Right renal cortex interstitium (tissue), 3 donors: ENCODE data around the gene CATSPER3. TPM values are rescaled to one million over a fixed set of nuclear protein-coding genes. Genes with fewer than 3 reads are reported as not detected.

Source experiments
- DNase-seq, 3 donors: peaks; one replicate each; pipeline ENCODE4 v3.0.0-alpha.2; 2013; ENCODE audit warnings: low read depth in 3 of 3, low spot score in 2 of 3
- polyA plus RNA-seq, 3 donors: library from polyadenylated mRNA; unstranded; fragments of 120-200 nt; gene quantifications; one replicate each; pipeline ENCODE4 v1.2.1, GENCODE V29; 2013; ENCODE audit not compliant: insufficient read length in 3 of 3

The CATSPER3 gene
- 1 to 10 TPM in 1 of 3 donors, under 1 TPM in 2; 0.82 to 1.2 (median 0.98) TPM for polyA plus RNA-seq

DNA sequence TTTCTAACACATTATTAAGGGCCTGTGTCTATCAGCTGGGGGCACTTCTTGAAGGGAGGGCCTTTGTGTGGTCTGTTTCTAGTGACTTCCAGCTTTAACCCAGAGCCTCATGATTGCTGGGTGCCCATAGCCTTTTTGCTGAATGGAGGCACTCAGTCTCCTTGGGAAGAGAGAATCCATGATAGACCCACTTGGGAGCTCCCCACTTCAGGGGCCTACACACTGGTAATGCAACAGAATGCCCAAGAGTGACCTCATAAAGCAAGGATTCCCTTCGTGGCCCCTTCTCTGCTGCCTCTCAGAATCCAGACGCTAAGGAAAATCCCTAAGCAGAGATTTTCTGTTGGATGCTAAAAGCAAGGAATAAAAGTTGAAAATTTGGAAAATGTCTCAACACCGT lies at the start of gene CATSPER3:
CATSPER3 (plus strand) TSS at position 301 of the 400 bp plus-strand sequence; CDS start at position 386, 85 bp downstream.
- DNase-seq, result no peak

- no peak for DNase-seq
Measured at GRCh38 chr5:134918861-134919260, 48.8 kb upstream of the CATSPER3 start.

- DNase-seq, result no peak
Measured at GRCh38 chr5:134920848-134921575, 46.7 kb upstream of the CATSPER3 start.

DNA sequence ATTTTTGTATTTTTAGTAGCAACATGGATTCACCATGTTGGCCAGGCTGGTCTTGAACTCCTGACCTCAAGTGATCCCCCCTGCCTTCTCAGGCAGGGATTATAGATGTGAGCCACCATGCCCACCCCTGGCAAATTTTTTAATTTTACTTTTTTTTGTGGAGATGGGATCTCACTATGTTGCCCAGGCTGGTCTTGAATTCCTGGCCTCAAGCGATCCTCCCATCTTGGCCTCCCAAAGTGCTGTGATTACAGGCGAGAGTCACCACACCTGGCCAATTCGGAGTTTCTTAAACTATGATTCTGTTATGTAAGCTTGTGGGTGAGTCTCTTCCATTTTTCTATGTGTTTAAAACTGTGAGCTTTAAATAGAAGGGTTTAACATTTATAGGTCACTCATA lies 35.2 kb upstream of the CATSPER3 start:
- DNase-seq, result no peak

- DNase-seq, result no peak
Measured at GRCh38 chr5:134934202-134934601, 33.5 kb upstream of the CATSPER3 start.

DNA sequence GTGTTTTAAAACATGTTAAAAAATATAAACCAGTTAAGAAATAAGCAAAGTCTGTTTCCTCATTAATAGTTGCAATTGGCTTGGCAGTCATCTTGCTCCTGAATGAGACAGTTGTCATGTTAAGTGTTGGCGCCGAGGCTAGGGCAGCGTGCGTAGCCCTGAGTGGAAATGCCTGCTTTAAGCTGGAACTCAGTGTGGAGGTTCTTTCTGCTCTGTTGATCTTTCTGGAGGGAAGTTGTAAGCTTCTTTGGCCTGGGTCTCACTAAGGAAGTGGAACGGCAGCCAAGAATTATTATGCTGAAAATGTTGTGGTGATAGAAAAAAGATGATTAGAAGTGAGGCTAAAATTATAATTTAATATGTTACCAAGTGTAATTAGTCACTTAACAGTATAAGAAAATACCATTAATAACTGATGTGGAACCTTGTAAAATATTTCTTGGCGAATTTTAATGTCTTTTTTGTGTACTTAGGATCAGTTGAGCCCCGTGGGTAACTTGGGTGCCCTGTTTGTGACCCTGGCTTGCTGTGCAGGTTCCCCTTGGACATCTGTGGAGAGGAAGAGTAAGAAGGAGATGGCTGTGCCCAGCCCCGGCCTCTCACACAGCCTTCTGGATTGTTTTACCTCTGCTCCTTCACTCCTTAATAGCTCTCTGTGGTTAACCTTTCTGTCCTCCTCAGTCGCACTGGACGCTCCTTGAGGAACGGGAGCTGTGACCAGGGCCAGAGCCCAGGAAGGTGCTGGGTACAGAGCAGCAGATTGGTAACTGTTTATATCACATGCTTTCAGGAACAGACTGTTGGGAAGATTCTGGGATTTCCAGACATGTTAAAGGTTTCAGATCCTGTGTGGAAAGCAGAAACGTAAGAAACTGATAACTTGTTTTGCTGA lies 31.8 kb upstream of the CATSPER3 start:
- DNase-seq, result no peak

DNA sequence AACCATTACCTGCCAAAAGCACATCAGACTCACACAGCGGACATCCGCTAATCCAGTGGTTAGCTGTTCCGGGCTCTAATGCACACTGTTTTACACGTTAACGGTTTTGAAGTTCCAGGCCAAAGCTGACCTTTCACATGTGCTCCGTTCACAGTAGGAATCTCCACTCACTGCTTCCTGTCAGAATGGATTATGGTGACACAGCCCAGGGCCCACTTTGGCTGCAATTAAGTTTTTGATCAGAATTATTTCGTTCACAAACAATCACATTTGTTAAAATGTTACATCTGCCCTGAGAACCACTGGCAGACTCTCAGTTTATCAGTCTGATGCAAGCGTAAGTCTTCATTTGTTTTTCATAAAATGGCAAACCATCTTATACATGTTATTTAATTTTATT lies 30.2 kb upstream of the CATSPER3 start:
- DNase-seq, result no peak

DNA sequence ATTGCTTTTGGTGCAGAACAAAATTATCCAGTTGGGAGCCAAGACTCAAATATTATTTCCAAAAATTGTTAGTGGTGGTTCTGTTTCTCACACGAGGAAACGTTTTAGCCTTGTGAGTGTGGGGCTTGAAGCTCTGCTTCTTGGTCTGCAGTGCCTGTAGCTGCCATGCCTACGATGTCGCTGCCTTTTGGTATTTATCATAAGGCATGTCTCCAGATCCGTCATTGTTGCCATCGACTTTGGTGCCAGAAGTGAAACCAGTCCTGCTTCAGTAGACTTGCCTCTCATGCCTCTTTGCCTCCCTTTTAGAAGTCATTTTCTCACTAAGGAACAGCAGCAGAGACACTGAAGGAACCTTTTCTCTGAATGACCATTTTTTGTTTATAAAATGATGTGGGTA lies 29.7 kb upstream of the CATSPER3 start:
- no peak for DNase-seq

DNA sequence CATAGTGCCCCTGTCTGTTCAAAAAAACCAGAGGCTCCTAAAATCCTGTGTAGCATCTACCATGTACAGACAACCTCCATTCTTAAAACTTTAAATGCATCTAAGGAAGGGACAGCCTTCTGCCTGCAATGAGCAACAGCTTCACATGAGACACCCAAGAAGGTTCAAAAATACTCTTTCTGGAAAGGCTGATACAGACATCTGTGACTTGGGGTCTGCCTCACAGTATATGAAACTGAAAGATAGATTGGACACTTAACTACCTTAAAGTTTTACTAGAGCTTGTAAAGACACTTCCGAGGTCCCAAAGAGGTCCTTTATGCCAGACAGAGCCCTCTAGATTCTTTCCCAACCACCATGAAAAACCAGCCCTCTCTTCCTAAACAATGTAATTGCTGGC lies 28.2 kb upstream of the CATSPER3 start:
- DNase-seq, result no peak

GRCh38 chr5:134943547-134943946 lies 24.2 kb upstream of the CATSPER3 start:
- DNase-seq, result no peak

- DNase-seq, result no peak
Measured at GRCh38 chr5:134944630-134945029, 23.1 kb upstream of the CATSPER3 start.

DNA sequence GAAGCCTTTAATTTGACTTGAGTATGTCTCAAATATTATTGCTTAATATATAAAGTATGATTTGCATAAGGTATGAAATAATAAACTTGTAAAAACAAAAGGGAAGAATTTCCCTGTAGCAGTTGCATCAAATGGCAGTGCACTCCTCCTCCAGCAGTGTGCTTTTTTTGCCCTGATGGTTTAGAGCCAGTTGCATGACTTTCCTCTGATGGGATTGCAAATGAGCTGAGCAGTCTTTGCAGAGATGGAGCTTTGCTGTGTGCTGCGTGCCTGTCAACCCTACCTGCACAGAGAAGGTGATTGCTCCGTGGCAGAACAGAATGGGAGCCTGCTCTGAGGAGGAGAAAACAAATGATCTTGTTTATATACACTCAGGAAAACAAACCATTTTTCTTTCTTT lies 22.7 kb upstream of the CATSPER3 start:
- no peak for DNase-seq

DNA sequence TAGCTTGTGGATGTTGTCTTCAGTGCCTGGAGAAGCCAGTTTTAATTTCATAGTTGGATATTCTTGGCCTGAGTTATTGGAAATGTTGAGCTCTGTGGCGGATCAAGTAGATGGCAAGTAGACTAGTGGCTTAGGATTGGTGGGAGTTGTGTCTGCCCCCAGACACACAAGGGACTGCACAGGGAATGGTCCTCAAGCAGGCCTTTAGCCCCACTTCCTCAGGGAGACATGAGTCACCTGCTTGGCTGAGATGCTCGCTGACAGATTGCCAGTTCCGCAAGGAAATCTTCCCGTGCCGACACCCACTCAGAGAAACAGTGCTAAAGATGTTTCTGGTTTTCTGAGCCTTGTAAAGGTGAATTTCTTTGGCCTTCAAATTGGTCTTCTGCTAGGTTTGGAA lies 18.8 kb upstream of the CATSPER3 start:
- DNase-seq, result no peak

GRCh38 chr5:134949316-134949715 lies 18.4 kb upstream of the CATSPER3 start:
- DNase-seq, result no peak

DNA sequence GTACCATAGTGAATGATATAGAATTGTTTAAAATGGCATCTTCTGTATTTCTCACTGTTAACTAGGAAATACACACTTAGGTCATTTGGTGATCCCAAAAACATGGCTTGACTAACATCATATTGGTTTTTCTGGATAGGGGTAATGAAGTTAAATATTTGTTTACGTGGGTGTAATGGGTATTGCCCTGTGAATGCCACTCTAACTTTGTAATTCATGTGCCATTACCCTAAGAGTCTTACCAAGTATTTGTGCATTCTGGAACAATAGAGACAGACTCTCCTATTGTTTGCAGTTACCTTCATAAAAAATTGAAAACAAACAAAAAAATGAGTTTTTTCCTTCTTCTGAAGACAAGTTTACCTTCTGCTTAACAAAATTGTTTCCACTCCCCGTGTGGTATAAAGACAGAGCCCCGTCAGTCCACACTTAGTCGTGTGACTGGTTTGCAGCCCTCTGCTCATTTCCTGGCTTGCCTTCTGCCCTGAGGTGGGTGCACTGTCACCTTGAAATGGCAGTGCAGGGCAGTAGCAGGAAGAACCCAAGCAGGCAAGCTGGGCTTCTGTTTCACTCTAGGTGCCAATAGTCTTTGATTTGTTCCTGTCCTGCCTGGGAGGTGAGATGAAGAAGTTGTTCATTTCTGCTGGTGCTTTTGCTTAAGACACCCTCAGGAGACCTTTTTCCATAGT lies 9.6 kb upstream of the CATSPER3 start:
- DNase-seq, result no peak

GRCh38 chr5:134958755-134959154 lies 9.0 kb upstream of the CATSPER3 start:
- DNase-seq, result no peak

- no peak for DNase-seq
Measured at GRCh38 chr5:134963098-134963497, 4.6 kb upstream of the CATSPER3 start.

DNA sequence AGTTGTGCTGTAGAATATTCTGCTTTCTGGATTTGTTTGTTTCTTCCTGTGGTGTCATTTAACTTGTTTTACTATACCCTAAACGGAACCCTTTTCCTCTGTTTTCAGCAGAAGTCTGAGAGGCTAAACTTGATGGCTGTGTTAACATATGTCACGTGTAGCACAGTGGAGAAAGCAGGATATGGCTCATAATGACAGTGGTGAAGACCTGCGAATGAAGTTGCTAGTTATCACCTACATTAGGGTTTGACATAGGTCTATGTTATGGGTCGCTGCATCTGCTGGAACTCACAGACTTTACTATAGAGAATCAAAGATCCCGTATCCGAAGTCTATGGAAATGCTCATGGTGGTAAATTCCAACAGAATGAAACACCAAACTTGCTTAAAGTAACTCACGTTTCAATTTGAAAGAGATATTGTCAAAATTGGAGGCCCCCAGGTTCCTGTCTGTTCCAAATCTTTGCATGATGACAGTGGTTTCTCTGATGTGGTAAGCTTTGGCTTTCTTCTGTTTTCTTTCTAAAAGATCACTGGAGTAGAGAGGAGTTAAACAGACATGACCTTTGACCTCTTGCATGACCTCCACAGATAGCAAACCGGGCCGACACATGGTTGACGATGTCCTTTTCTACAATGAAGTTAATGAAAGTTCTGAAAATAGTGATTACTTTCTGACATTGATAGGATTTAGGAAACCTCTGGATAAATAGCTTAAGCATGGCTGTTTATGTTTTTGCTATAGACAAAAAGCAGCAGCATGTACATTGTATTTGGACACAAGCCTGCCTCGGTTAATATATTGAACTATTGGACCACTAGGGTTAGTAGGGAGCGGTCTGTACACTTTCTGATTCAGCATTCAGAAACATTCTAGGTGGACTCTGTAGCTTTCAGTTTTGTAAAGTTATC lies 3.1 kb upstream of the CATSPER3 start:
- no peak for DNase-seq

GRCh38 chr5:134965271-134965825 lies 2.4 kb upstream of the CATSPER3 start:
- no peak for DNase-seq

DNA sequence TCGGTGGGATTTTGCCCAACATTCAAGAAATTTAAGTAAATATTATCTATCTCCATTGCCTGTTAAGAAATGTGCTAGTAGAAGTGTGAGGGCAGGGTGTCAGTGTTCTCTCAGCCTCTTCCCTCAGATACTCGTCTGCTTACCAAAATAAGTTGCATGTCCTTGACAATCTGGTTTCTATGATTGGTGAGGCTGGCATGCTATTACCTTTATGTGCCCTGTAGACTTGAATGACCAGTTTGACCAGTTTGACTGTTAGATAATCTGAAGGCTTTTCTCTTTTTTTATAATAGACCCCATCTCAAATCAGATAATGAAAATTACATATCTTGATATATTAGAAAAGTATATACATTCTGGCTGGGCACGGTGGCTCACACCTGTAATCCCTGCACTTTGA lies 348 bp downstream of the CATSPER3 start:
- no peak for DNase-seq
